SIG-M5 (cell line): ENCODE data around the gene ZDHHC14.
"Not testable (repeated sequence)": the region's sequence is repeated elsewhere in the genome, so short reads cannot be mapped to it uniquely, and the experiment has no call there.

ENCODE experiments used
- DNase-seq: peaks from one replicate; lab custom pipeline; 2025; lab: John Stamatoyannopoulos, UW

ZDHHC14 gene

DNA sequence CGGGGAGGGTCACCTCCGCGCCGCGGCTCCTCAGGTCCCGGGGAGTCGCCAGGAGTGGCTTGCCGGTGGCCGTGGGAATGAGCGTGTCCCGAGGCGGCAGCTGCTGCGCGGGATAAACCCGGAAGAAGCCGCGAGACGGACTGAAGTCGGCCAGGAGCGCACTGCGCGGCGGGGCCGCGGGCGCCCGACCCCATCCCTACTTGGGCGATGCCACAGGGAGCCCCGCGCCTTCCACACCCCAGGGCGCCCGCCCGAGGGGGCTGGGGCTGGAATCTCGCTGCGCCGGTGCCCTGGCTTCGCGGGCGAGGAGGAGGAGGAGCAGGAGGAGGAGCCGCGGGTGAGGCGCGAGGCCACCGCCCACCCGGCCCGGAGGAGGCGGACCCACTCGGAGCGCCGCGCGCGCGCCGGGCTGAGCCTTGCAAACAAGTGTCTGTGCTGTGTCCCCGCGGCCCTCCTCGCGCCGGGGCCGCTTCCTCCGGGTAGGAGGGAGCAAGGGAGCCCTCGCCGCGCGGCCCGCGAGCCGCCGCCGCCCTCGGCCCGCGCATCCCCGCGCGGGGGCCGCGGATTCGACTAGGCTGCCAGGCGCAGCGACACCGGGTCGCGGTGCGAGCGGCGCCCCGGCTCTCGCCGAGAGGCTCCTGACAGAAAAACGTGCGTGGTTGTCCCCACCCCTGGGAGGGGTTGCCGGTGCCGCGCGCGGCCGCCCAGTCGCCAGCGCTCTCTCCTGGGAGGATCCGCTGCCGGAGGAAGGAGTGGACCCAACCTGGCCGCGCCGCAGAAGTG lies at the start of gene ZDHHC14:
Gene ZDHHC14 (plus strand): TSS at position 412 of the 783 bp plus-strand sequence.
- no peak for DNase-seq

DNA sequence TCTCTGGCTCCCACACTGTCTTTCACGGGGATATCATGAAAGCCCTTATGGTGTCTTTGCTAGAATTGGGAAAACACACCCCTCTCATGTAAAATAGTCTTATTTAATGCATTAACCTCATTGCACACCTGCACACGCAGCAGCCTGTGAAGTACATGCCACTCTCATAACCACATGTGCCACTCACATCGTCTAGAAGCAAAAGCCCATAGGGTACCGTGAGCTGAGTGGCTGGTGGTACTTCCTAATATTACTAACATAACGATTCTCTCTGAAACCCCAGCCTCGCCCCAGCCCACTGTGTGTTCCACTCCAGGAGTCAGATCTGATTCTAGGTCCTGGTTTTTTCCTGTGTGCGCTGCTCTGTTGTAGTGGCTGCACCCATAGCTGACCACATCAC lies 48.2 kb upstream of the ZDHHC14 start:
- no peak for DNase-seq

DNA sequence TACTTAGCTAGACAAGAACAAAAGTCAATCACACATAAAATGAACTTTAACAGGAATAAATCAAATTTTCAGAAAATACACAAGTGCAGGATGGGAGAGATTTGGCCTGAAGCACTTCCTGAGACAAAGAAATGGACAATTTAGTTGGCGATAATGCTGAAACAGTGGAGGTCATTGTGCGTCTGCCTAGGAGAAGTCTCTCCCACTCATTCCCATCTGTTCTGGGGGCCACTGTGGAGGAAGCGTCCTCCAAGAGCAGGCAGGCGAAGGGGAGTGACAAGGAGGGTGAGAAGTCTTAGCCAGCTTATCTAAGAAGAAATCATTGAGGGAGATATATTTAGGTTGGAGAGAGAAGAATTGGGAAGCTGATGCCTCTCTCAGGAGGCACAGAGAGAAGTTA lies 47.5 kb upstream of the ZDHHC14 start:
- DNase-seq: no peak

DNA sequence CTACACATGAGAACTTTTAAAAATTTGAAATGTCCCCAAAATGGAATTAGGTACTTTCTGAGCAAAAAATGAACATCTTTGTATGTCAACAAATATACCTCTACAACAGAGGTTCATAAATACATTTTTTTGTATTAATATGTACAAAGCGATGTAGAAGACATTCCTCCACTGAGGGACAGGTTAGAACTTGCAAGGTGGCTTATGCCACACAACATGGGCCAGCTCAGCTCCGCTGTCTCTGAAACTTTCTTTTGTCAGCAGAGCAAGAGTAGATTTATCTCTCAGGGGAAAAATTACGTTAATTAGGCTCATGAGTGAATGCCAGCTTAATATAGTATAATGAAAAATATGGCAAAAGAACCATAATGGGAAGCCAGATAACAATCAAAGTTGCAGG lies 47.0 kb upstream of the ZDHHC14 start:
- no peak for DNase-seq

DNA sequence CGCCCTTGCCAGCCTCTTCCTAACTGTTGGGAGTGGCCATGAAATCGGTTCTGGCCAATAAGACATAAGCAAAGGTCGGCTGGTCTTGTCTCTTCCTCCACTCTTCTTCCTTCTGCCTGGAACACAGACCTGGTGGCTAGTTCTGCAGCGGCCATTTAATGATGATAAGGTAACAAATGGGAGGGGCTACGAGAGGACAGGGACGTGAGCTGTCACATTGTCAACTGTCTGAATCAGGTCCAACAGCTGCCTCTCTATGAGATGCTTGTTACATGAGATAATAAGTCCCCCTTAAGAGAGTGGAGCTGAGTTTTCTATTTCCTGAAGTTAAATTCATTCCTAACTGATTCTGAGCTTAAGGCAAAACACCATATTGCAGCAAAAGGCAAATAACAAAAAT lies 45.2 kb upstream of the ZDHHC14 start:
- DNase-seq: no peak

DNA sequence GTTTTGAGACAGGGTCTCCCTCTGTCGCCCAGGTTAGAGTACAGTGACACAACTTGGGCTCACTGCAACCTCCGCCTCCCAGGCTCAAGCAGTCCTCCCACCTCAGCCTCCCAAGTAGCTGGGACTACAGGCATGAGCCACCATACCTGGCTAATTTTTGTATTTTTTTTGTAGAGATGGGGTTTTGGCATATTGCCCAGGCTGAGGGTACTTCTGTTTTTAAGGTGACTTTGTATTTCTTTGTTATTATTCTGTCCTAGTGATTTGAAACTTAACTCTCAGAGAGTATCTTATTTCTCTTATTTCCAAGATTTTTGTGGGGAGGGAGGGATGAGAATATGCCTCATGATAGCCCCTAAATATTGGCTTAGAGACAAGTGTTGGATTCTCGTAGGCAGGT lies 43.7 kb upstream of the ZDHHC14 start:
- not testable (repeated sequence) for DNase-seq

DNA sequence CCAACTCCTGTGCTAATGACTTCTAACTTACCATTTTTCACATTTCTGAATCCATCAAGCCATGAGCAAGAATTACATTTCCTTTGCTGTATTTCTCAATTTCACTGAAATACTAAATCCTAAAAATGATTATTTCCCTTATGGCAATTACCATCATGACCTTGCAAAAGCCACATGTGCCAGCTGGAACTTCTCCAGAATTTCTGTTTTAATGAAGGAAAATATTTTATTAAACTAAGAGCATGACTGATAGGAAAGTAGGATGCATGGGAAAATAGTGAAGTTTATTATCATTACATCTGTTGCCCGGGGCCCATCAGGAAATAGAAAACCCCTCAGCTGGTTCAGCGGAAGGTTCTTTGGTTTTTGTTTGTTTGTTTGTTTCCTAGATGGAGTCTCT lies 43.2 kb upstream of the ZDHHC14 start:
- no peak for DNase-seq

DNA sequence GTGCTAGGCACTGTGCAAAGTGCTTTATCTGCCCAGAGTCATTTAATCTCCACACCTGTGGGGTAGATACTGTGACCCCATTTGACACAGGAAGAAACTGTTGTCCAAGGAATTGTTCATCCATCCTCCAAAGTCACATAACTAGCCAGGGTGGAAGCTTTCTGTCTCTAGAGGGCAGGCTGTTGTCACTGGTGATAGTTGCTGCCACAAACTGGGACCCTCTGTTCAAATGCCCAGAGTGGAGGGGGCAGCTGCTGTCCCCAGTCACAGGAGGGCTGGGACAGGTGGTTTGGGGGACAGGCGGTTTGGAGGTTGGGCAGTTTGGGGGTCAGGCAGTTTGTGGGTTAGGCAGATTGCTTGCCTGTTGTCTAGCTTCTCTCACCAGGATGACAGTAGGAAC lies 41.6 kb upstream of the ZDHHC14 start:
- DNase-seq: no peak

DNA sequence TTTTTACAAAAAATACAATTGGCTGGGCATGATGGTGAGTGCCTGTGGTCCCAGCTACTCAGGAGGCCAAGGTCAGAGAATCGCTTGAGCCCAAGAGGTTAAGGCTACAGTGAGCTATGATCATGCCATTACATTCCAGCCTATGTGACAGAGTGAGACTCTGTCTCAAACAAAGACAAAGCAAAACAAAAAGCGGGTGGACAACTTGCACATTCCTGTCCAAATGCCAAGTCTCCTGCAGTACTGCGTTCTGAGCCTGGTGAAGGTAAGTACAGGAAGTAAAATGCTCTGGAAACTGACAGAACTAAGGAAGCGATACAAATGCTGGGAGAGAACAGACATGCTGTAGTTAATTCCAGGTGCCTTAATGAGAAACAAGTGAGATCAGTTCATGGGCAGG lies 37.3 kb upstream of the ZDHHC14 start:
- no peak for DNase-seq

DNA sequence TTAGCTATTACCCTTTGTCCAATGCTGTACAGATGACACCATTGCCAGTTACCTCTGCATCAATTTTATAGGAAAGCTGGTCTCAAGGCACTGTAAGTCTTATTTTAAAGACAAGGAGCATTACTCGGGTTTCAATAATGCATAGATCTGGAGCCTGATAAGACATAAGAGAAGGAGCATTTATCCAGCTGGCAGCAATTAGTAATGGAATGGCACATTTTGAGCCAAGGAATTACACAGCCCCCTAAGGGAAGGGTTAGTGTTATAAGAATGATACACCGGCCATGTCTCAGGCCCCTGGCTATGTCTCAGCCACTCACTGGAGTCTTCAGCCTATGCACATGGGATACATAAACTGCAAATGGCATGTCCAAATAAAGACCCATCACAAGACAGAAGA lies 34.6 kb upstream of the ZDHHC14 start:
- no peak for DNase-seq

DNA sequence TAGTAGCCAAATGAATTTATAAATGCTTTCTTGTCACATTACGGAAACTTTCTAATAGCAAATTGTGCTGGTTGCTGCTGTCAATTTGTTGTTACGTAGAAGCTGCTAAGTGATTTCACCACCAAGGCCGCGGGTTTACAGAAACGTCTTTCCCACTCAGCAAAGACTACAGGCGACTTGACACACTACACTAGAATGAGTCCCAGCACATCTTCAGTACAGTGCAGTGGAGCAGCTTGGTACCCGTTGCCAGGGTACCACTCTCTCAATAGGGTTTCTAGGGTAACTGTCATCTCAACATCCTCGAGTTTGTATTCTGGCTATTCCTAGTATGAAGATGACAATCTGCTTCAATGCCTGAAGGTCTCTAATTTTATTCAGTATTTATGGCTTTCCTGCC lies 22.7 kb upstream of the ZDHHC14 start:
- DNase-seq: no peak

DNA sequence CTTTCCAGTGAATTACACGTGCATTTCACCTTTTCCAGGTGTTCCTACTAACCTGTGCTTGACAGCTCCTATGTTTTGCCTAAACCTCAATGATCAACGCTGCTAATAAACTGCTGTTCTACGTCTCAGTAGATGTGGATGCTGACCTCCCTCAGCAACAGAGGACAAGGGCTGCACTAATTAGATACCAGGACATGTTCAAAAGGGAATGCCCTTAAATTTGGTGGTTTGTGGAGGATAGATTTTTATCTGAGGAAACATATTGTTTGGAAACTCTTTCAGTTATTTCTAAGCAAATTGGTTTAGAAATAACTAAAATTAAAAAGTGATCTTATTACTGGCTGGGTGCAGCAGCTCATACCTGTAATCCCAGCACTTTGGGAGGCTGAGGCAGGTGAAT lies 19.1 kb upstream of the ZDHHC14 start:
- DNase-seq: no peak

DNA sequence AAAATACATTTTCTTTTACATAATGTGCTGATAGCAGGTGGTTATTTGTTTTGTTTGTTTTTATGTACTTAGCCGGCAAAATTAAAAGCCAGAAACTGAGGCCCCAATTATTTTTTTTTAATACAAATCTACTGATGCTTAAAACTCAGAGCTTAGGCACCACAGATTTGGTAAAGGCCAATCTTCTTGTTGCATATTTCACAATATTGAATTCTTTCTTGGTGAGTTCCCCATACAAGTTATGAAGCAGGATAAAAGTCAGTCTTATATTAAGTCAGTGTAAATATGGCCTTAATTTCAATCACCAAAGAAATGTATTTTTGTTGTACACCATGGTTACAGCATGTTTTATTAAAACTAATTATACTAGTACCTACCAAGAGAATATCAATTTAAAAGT lies 16.3 kb upstream of the ZDHHC14 start:
- DNase-seq: no peak

DNA sequence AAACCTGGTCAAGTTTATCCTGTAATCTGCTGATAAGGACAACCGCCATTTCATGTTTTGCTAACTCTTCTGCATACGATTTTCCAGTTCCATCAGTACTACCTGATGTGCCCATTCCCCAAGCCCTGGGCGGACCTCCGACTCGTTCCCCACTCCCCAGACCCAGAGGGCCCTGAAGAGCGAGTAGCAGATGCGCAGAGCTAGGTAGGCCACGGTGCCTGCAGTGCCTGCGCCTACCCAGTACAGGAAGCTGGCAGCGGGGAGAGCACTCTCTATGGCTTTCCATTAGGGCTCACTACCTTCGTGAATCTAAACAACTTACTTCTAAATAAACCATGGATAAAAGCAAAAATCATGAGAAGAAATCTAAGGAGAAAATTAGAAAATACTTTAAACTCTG lies 14.3 kb upstream of the ZDHHC14 start:
- DNase-seq: no peak

DNA sequence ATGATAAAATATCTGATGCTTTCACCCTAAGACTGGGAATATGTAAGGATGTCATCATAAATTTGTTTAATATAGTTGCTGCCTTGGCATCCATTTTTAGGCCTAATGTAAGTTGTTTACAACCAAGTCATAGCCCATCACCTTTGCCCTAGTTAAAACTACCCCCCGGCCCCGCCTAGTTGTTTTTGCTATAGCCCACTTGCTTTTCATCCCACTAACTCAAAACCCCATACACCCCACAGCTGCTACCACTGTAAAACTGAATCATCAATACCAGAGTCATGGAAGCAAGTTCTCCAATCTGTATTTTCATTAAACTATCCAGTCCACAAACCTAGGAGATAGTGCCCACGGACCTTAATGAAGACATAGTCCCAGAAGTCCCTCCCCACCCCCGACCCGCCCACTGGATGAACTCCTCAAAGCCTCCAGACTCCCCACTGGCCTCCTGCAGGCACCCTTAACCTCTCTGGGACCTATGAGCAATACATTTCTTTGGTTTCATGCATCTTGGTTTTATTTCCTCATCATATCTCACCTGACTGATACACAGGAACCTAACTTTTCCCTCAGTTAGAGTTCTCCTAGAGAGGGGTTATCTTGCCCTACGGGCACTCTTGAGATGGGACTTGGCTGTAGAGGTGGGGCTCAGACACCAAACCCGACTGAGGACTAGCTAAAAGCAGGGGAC lies 12.5 kb upstream of the ZDHHC14 start:
- no peak for DNase-seq

DNA sequence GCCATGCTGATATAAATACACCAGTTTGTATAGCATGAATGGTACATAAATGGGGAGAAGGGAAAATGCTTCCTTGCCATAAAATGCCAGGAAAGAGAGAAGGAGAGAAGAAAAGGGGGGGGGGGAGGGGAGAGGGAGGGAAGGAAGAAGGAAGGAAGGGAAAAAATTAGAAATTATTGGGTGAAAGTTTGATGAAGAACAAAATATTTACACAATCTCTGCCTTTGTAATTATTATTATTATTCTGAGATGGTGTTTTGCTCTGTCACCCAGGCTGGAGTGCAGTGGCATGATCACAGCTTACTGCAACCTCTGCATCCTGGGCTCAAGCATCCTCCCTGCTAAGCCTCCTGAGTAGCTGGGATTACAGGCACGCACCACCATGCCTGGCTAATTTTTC lies 10.2 kb upstream of the ZDHHC14 start:
- no peak for DNase-seq

DNA sequence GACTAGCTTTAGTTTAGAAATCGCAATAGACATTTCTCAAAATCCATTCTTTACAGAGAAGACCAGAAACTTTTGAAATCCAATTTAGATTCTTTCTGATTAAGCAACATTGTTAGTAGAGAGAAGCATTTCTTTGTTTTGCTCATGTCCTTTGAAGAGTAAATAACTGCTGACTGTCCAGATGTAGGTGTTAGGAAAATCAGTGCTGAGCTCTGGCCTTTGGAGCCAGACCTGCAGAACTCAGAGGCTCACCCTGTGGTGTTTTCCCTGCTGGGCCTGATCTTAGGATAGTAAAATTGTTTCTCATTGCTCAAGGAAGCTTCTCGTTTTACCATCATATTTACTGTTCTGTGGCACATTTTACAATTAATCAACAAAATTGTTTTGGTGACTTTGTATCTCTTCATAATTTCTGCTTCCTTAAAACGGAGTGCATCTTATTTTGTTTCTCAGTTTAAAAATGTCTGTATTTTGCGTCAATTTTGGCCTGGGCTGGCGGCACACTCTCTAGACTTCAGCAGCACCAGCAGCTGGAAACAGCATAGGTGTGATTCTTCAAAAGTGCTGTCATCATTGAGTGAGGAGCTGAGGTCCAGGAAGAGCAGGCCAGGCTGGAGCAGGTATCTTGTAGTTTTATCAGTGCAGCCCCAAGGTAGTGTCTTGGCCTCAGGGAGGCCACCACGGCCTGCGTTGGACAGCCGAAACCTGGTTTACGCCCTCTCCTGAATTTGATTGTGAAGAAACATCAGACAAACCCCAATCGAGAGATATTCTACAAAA lies 8.3 kb upstream of the ZDHHC14 start:
- DNase-seq: no peak

DNA sequence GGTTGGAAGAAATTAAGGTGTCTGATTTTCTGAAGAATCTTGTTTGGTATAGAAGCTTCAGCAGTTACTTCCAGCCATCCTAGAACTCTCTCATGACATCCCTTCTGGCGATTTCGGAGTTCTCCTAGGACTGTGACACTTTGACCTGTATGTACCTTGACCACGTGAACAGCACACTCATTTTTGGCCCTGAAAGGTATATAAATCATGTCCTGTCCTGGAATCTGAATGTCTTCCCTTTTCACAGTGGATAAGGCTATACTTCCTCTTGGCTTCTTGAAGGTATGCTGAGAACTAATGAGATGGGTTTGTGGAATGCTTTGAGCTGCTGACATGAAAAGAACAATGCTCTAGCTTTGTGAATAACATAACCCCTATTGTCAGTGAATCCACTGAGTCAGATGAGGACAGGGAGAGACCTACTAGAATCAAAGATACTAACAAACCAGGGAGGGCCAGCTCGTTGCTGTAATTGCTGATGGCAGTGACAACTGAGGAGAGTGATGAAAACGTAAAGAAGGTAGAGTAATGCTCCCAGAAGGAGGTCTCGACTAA lies 6.0 kb upstream of the ZDHHC14 start:
- DNase-seq: no peak

DNA sequence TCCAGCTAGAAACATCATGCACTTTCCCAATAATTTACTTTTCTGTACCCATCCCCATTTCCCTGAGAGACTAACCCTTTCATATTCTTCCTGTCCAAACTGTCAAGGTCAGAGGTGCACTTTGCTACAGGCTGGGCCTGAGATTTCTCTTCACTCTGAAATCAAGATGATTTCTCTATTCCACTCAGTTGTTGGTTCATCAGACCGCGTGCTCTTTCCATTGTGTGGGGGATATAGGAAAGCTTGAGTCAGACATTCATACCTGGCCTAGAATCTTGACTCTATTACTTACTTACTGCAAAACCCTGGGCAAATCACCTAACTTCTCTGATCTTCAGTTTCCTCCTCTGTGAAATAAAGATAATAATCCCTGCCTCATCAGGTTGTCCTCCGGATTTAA lies 4.7 kb upstream of the ZDHHC14 start:
- DNase-seq: no peak

DNA sequence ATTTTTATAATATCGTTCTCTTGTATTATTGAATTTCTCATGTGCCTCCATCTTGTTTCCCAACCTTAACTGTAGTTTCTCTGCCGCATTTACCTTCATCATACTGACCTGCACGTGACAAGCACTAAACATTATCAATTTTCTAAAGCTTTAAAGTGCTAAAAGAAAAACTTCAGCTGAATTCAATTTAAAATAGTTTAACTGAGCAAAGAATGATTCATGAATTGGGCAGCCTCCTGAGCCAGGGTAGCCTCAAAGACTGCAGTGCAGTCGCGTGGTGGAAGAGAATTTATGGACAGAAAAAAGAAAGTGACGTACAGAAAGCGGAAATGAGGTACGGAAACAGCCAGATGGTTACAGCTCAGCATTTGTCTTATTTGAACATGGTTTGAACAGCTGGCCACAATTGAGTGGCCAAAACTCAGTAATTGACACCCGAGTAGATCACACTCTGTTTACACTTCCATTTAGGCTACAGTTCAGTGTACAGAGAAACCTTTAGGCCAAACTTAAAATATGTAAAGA lies 4.2 kb upstream of the ZDHHC14 start:
- no peak for DNase-seq

DNA sequence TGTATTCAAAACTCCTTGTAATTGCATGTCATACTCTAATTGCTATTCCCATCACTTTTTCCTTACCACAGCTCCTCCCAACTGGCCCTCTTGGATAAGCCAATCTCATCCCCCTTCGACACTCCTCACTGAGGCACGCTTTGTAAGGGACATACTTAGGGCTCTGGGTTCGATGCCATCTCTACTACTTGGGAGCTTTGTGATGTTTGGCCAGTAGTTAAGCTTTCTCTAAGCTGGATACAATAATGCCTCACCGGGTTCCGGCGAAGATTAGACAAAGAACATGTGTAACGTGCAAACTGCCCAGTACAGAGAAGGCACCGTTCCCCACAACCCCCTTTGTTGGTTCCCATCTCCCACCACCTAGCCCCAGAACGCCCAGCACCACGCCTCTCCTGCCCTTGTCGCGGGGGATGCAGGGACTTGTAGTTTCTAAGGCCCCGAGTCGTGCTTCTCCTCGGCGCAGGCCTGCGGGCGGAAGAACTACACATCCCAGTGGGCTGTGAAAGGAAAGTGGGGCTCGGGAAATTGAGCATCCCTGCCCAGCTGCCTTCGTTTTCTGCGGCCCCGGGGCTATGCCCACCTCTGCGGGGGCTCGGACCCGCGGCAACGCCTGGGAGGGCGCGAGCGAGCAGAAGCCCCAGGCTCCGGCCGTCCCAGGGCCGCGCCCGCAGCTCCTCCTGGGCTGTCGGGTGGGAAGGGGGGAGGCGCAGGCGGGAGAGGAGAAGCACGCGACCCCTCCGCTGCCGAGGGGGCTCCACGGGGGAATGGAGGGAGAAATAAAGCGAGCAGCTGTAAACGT lies 1.1 kb upstream of the ZDHHC14 start:
- DNase-seq: peak; percentile 5

DNA sequence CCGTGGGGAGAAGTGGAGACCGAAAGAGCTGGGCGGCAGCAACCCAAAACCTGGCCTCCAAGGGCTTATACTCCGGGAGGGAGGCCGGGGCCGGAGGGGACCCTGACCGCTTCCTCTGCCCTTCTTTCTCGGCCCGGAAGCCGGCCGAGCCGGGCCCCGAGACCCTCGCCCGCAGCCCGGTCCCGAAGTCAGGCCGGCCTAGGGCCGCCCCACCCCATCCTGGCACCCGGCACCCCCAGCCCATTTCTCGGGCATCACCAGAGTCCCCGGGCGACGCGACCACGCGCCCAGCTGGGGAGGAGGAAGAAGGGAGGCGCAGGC lies 572 bp upstream of the ZDHHC14 start:
- no peak for DNase-seq
